Measurements from ENCODE around the gene TAPT1.

The TAPT1 gene

DNA sequence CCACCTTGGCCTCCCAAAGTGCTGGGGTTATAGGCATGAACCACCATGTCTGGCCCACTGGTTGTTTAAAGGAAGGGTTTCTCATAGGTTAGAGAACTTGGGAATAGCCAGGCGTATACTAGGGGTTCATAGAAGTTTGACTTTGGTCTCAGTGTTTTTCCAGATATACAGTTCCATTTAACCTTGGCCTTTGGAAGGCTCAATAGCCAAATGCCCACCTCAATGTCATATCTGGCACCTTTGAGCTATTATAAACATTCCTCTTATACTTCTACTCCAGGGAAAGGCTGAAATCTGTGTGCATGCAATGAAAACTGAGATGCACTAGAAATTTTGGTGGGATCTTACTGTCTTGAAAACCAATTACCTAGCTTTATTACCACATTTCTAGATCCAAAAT is 95.0 kb downstream of the TAPT1 start:
- DNase-seq (ENCODE audit: low spot score), result no peak

- no peak for DNase-seq (ENCODE audit: low spot score)
These were observed 96.9 kb downstream of the TAPT1 start for GRCh38 chr4:16129336-16129735.

- DNase-seq (ENCODE audit: low spot score), result no peak
These were observed 99.6 kb downstream of the TAPT1 start for GRCh38 chr4:16126714-16127113.

- no peak for DNase-seq (ENCODE audit: low spot score)
These were observed 100.5 kb downstream of the TAPT1 start for GRCh38 chr4:16125571-16126445.

DNA sequence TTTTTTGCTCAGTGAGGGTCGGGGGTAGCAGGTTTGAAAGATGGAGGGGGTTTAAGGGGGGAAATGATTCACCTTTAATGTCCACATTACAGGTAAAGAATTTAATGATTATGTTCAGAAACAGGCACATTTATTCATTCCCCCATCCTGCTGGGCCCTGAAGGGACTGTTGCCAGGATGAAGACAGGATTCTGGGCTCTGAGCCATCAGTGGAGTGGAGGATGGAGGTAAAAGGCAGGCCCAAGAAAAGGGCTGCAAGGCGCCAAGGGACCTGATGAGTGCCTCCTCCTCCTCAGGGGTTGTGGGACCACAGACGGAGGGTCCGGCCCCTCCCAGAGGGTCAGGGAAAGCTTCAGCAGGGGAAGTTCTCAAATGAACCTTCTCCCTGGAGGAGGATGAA is 102.0 kb downstream of the TAPT1 start:
- no peak for DNase-seq (ENCODE audit: low spot score)

- DNase-seq (ENCODE audit: low spot score), result no peak
These were observed 102.8 kb downstream of the TAPT1 start for GRCh38 chr4:16123356-16124084.

- DNase-seq (ENCODE audit: low spot score), result peak; percentile 7
These were observed 103.5 kb downstream of the TAPT1 start for GRCh38 chr4:16122784-16123183.

DNA sequence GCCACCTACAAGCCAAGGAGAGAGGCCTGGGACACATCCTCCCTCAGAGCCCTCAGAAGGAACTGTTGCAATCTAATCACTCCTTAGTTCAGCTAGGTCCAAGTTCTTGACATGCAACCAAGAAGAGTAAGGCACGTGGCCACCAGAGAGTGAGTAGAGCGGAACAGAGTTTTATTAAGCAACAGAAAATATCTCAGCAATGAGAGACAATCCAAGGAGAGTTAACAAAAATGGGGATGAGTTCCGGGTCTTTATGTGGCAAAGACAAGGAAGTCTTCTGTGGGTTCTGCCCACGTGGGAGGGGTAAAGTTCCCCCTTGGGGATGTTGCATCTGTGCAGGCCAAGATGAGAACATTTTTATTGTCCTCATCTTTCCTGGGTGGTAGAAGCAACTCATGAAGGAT is 104.0 kb downstream of the TAPT1 start:
- DNase-seq (ENCODE audit: low spot score), result no peak

GRCh38 chr4:16120720-16121119 is 105.6 kb downstream of the TAPT1 start:
- DNase-seq (ENCODE audit: low spot score), result no peak

DNA sequence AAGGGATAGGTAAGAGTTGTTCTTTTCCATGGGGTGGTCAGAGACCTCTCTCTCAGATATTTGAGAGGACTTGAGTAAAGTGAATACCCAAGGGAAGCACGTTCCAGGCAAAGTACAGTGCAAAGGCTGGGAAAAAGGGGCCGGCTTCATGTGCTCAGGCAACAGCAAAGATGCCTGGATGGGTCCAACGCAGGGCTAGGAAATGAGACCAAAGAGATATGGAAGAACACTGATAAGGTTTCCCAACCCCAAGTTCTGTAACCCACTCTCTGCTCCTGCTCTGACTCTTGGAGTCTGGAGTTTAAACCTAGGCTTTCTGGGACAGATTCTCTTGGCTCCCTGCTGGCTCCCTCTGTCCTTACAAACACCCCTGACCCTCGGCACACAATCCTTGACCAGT is 106.3 kb downstream of the TAPT1 start:
- no peak for DNase-seq (ENCODE audit: low spot score)

- DNase-seq (ENCODE audit: low spot score), result no peak
These were observed 108.2 kb downstream of the TAPT1 start for GRCh38 chr4:16118090-16118489.

DNA sequence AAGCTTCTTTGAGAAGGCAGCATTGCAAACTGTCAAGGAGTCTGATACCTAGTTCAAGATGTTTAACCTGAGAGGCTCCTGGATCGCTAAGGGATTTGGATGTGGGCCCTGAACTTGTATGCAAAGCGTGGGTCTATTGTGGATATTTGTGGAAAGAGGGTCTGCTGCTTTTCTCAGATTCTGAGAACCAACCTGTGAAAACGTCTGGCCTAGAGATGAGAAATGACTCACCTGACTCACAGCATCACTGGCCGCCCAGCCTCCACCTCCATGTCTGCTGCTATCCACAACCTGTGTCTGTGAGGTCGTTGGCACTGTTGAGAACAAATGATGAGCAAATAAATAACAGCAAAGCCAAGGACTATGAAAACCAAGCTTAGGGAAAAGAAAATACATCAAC is 109.1 kb downstream of the TAPT1 start:
- no peak for DNase-seq (ENCODE audit: low spot score)

GRCh38 chr4:16116493-16116990 is 109.7 kb downstream of the TAPT1 start:
- no peak for DNase-seq (ENCODE audit: low spot score)

DNA sequence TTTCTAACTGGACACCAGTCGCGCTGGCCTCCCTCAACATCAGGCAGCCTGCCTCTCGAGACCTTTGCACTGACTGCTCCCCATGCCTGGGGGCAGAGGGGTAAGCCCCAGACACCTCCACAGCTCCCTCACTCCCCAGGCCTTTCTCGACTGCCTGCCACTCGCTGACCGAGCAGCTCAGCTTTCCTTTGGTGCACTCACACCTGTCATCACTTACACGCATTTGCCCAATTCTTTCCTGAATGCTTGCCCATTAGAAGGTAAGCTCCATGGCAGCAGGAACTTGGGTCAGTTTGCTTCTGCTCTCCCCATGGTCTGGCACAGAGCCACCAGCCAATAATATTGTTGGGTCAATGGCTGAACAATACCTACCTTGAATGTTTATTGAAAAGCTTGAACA is 110.3 kb downstream of the TAPT1 start:
- no peak for DNase-seq (ENCODE audit: low spot score)

GRCh38 chr4:16114546-16114945 is 111.7 kb downstream of the TAPT1 start:
- no peak for DNase-seq (ENCODE audit: low spot score)

- no peak for DNase-seq (ENCODE audit: low spot score)
These were observed 112.5 kb downstream of the TAPT1 start for GRCh38 chr4:16113741-16114140.

DNA sequence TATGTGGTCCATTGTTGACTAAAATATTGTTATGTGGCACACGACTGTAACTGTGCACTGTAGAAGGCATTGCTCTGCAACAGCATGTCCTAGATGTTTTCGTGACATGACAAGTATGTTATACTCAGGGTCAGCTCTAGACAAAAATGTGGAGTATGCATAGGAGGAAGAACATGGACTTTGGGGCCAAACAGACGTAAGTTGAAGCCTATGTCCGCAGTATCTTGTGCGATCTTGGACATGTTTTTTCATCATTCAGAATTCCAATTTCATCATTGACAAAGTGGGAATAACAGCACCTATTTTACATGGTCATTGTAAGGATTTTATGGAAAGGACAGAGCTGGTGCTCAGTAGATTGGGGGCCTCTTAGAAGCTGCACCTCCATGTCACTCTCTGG is 114.7 kb downstream of the TAPT1 start:
- DNase-seq (ENCODE audit: low spot score), result no peak

DNA sequence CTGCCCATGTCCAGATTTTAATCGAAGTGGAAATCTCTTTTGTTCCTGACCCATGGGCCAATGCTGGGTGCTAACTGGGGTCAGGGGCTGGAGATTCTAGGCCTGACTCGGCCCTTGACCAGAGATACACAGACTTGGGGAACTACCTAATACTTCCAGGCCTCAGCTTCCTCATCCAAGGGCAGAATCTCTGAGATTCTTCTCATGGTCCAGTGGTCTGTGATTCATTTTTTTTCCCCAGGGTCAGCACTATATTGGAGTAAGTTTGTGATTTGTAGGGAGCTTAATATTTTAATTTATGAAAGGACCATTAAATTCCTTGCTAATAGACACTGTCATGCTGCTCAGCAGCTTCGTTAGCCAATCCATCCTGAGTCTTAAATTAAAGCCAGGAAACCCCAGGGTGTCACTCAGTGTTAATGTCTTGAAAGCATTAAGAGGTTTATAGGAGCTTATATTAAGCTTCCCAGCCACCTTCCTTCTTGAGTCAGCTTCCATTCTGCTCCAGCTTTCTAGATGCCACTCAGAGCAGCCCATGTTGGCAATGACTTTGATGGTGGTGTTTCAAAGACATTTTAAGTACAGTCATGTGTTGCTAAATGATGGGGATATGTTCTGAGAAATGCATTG is 115.5 kb downstream of the TAPT1 start:
- no peak for DNase-seq (ENCODE audit: low spot score)

All from CD4-positive, alpha-beta T cell treated with Interleukin-6 at 100 ng/mL for 8 hours (primary cell).